GM18511 (cell line): ENCODE measurements around the gene DIP2C.
"Not testable (repeated sequence)": the region's sequence is repeated elsewhere in the genome, so short reads cannot be mapped to it uniquely, and the experiment has no call there.

ENCODE experiments used
- ATAC-seq: cut with Tn5 transposase; IDR thresholded peaks from one replicate; pipeline ENCODE4 v1.9.1; 2021; ENCODE audit warnings: mild to moderate bottlenecking, moderate library complexity; ENCODE audit not compliant: unreplicated experiment

Gene DIP2C

GRCh38 chr10:615583-616152, 73.8 kb downstream of the DIP2C start:
- ATAC-seq: no peak

DNA sequence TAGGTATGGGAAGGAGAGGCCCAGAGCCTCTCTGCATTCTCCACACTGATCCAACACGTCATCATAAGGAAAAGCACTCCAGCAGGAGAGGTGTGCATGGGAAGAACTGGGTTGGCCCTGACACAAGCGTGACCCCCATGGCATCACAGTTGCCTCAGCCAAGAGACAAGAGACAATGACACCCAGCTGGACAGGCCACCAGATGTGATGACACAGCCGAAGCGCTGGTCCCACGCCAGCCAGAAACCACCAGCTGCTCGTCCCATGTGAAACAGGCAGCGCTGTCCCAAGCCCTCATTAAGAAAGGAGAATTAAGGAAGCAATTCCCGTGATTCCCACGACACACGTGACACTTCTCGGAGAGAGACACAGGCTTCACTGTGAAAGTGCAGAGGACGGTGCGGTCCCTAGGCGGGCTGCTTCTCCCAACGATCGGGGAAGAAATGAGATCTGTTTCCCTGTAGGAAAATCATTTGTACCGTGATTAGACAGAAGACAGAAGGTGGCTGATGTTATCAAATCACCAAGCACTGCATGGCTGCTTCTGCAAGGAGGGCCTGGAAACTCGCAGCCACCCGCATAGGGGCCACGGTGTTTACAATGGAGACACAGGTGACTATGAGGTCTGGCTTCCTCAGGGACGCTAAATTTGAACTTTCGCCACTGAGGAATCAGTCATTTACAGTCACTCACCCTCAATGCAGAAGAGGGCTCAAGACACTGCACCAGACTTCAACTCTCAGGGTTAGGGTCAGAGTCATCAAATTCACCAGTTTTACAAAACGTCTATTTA, 74.5 kb downstream of the DIP2C start:
- ATAC-seq: no peak

GRCh38 chr10:614139-614711, 75.2 kb downstream of the DIP2C start:
- no peak for ATAC-seq

DNA sequence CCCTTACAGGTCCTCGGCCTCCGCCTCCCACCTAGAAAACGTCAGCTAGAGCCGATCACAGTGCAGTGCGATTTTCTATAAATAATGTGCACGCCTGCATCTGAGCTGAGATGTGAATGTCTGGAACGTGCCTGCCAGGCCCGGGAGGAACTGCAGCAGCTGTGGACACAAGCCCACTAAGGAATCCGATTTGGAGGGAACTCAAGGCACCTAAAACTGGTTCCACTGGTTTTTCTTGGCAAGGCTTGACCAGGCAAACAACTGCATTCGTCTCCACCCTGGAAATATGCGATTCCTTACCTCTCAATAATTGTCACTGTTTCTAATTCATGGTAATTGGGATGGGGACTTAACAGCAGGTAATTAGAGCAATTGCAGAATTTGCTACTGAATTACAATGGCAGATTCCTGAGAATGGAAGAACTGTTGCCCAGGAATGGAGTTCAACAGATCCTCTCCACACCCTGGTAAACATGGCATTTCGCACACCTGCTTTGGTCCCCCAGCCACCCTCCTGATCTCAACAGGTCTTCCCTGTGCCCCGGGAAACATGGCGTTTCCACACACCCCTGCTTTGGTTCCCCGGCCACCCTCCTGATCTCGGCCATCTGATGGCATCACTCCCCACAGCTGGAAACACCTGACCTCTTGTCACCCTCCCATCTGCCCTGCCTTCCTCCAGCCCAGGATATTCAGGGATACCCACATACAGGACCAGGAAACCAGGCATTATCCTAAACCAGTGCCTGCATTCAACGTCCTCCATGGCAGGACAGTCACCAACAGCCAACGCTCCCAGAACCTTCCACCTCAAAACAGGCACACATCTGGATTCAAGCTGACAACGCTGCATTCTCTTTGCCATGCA, 76.0 kb downstream of the DIP2C start:
- ATAC-seq: no peak

DNA sequence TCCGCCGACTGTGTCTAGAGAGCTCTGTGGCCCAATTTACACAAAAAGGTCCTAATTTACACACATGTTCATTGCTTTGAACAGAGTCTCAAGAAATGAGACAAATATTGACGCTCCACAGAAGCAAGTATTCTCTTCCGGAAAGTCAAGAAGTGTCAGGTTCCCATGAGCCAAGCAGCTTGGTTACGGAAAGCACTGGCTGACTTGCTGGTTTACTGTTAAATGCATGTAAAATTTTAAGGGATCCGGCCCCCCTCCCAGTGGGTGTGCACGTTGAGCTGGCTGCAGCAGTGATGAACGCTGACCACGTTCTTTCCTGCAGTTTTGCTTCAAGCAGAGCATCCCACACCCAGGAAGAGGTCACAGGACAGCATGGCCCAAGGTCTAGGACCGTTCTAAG, 76.8 kb downstream of the DIP2C start:
- ATAC-seq: no peak

DNA sequence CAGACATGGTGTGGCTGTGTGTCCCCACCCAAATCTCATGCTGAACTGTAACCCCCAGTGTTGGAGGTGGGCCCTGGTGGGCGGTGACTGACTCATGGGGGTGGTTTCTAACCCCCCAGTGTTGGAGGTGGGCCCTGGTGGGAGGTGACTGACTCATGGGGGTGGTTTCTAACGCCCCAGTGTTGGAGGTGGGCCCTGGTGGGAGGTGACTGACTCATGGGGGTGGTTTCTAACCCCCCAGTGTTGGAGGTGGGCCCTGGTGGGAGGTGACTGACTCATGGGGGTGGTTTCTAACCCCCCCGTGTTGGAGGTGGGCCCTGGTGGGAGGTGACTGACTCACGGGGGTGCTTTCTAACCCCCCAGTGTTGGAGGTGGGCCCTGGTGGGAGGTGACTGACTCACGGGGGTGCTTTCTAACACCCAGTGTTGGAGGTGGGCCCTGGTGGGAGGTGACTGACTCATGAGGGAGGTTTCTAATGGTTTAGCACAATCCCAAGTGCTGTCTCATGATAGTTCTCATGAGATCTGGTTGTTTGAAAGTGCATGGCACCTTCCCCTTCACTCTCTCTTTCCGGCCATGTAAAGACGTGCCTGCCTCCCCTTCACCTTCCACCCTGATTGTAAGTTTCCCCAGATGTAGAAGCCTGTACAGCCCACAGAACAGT, 78.7 kb downstream of the DIP2C start:
- ATAC-seq: not testable (repeated sequence)

- no peak for ATAC-seq
These were observed 79.5 kb downstream of the DIP2C start for GRCh38 chr10:609868-610545.

DNA sequence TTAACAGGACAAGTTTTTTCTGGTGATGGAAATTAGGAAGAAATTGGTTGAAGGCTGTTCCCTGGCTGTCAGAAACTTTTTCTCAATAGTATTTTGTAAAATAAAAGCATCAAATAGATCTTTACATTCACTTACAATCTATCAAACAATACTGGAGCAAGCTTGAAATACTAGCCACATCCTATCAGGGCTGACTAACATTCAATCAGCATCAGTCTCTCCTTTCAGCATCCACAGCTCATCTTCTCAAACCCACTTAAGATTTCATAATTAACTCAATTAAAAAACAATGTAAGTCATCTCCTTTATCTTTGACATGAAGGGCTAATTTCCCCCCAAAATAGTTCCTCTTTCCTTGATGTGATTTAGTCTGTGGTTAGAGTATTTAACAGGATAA, 80.2 kb downstream of the DIP2C start:
- no peak for ATAC-seq

- no peak for ATAC-seq
These were observed 80.9 kb downstream of the DIP2C start for GRCh38 chr10:608331-609261.

GRCh38 chr10:607545-608185, 81.8 kb downstream of the DIP2C start:
- no peak for ATAC-seq

GRCh38 chr10:606762-607544, 82.5 kb downstream of the DIP2C start:
- ATAC-seq: no peak

DNA sequence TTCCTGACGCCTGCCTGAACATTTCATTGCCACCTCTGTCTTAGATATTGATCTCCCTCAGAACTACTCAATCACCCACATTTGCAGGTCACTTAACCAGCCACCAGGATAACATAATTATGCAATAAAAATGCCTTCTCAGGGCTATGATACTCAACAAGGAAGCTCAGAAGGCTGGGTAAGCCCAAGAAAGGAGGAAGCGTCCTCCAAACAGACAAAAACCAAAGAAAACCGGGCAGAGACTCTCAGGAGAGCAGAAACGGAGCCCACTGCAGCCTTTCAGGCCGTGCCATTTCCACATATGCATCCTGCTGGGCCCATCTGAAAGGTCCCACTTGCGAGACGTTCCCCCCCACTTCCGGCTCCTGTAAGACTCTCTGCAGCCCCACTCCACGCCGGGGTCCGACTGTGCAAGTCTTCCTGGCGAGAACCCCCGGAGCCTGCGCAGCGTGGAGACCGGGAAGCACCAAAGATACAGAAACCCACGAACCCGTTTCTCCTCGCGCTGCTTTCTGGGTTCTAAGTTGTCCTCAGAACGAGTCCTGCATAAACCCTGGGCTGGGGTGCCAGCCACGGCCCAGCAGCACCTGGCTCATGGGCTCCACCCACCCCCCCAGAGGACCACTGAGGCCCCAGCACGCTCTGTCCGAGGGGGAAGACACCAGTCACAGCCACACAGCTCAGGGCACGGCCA, 83.7 kb downstream of the DIP2C start:
- ATAC-seq: no peak

GRCh38 chr10:604716-605631, 84.5 kb downstream of the DIP2C start:
- no peak for ATAC-seq

DNA sequence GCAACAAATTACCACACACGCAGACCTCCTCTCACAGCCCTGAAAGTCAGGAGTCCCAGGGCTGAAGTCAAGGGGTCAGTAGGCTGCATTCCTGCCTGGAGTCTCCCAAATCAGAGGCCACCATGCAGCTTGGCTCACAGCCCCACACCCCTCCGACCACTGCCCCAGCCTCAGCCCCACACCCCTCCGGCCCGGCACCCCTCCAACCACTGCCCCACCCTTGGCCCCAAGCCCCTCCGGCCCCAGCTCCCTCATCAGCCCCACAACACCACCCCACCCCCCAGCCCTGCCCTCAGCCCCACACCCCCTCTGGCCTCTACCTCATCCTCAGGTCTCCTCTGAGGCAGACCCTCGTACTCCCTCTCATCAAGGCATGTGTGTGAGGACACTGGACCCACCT, 85.7 kb downstream of the DIP2C start:
- ATAC-seq: no peak

- no peak for ATAC-seq
These were observed 87.0 kb downstream of the DIP2C start for GRCh38 chr10:602391-603005.

GRCh38 chr10:601660-601963, 87.9 kb downstream of the DIP2C start:
- no peak for ATAC-seq
